MG63 (cell line): ENCODE results near the gene FGF14. TPM values are rescaled to one million over a fixed set of nuclear protein-coding genes. Genes with fewer than 3 reads are reported as not detected.
"Not testable (repeated sequence)": the region's sequence is repeated elsewhere in the genome, so short reads cannot be mapped to it uniquely, and the experiment has no call there.

Source experiments
- DNase-seq: peaks from one replicate; pipeline ENCODE4 v3.0.0-alpha.2; 2020
- H3K27me3 ChIP-seq: fragments of 250-450 bp; sonication (Bioruptor Pico); 2 replicates; pipeline ENCODE4 v1.5.1; 2020; ENCODE audit warnings: mild to moderate bottlenecking, moderate library complexity
- H3K36me3 ChIP-seq: fragments of 250-450 bp; sonication (Bioruptor Pico); 2 replicates; pipeline ENCODE4 v1.5.1; 2020; ENCODE audit warnings: mild to moderate bottlenecking, moderate library complexity
- H3K4me3 ChIP-seq: fragments of 250-450 bp; sonication (Bioruptor Pico); 2 replicates; pipeline ENCODE4 v1.5.1; 2020; ENCODE audit warnings: mild to moderate bottlenecking, moderate library complexity
- H3K9me3 ChIP-seq: fragments of 250-450 bp; sonication (Bioruptor Pico); 2 replicates; pipeline ENCODE4 v1.5.1; 2020; ENCODE audit warnings: mild to moderate bottlenecking, moderate library complexity
- total RNA-seq: library from RNA; depleted of rRNA; stranded (reverse); fragments of >200 nt; shearing (Covaris generic); gene quantifications from 2 replicates; pipeline ENCODE4 v1.2.3, GENCODE V29; 2014; ENCODE audit warnings: low replicate concordance

Gene FGF14
- total RNA-seq, 1 experiment from 2014 or later: not detected

DNA sequence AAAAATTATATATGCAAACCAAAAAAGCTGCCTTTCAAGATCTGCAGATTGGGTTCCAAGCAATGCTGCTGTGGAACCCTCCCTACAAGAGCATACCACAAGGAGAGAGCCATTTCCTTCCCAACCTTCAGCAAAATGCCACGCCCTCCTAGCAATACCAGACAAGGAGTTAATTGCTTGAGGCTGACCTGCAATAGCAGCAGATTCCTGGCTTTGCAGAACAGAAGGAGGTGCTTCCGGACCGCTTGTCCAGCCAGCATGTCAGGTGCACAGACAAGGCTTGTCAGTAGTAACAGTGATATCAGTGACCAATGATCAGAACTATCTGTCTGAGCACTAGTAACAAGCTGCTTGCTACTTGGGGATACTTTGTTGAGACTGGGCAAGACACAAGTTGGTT, 301.6 kb downstream of the FGF14 start:
- no peaks in the 10 kb centered on the region for H3K36me3 ChIP-seq
- no peaks in the 10 kb centered on the region for H3K27me3 ChIP-seq
- DNase-seq: no peak
- H3K4me3 ChIP-seq: no peak overlapping the region
- no peaks in the 10 kb centered on the region for H3K9me3 ChIP-seq

DNA sequence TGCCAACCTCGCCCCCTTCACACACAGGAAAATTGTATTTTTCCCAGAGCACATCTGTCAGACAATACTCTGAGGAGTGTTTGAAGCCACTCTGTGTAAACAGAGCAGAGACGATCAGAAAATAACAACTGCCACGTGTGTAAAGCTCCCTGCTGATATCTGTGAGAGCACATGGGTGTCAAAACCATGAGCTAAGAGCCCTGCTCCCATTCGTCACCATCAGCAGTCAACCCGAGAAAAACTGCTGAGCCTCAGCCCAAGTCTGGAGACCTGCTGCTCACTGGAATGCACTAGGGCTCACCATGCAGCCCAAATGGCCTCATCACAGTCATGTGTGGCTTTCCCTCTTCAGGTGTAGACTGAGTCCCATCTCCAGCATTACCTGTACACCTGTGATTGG, 304.1 kb downstream of the FGF14 start:
- no peak overlapping the region for H3K4me3 ChIP-seq
- H3K36me3 ChIP-seq: no peaks in the 10 kb centered on the region
- DNase-seq: no peak
- H3K27me3 ChIP-seq: no peaks in the 10 kb centered on the region
- H3K9me3 ChIP-seq: no peaks in the 10 kb centered on the region

DNA sequence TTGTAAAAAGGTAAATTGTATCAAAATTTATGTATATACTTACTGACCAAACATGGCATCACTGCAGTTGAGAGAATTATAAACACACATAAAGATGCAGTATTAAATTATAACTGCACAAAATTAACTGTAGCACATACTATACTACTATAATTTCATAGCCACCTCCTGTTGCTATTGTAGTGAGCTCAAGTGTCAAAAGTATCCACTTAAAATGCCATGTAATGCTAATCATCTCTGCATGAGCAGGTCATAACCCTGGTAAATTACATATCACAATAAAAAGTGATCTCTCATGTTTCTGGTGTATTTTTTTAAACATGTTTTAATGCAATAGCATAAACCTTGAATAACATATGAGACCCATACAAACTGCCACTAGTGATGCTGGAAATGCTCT, 308.6 kb downstream of the FGF14 start:
- not testable (repeated sequence) for H3K4me3 ChIP-seq, H3K36me3 ChIP-seq, H3K9me3 ChIP-seq, H3K27me3 ChIP-seq, DNase-seq

DNA sequence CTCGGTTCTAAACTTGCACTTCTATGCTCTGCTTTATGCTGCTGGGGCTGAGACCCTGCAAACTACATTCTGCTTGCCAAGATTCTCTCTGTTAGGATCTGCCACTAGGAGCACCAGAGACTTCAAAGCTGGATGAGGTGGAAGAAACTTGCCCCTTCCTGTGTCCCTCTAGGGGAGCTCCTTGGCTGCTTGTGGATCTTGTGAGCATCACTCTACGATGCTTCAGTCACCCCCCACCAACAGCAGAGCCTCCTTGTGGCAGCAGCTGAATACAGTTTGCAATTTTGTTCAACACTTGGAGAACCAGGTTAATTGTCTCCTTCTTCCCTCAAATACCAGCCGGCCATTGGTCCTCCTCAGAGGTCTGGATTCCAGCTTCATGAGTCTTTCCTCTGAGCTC, 310.6 kb downstream of the FGF14 start:
- Histone ChIP-seq H3K36me3 (no peaks in the 10 kb centered on the region), H3K9me3 (no peaks in the 10 kb centered on the region), H3K4me3 (no peak overlapping the region), H3K27me3 (no peaks in the 10 kb centered on the region)
- DNase-seq: peak; percentile 17

DNA sequence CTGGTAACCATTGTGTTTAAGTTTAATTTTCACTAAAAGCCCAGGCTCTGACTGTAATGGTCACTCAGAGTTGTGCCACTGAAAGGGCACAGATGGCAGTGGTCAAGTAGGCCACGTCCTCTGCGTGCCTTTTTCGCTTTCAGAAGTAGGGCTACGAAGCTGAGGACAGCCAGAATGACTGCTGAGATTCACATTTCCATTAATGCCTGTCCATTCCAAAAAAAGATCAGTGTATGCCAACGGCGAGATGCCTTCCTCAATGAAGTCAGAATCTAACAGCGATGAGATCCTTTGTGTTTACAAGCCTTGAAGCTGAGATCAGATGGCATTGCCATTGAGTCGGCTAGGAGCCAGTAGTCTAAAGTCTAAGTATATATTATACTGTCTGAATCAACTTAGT, 311.3 kb downstream of the FGF14 start:
- DNase-seq: peak; percentile 35
- H3K4me3 ChIP-seq: no peak overlapping the region
- no peaks in the 10 kb centered on the region for H3K36me3 ChIP-seq
- no peaks in the 10 kb centered on the region for H3K9me3 ChIP-seq
- H3K27me3 ChIP-seq: no peaks in the 10 kb centered on the region

DNA sequence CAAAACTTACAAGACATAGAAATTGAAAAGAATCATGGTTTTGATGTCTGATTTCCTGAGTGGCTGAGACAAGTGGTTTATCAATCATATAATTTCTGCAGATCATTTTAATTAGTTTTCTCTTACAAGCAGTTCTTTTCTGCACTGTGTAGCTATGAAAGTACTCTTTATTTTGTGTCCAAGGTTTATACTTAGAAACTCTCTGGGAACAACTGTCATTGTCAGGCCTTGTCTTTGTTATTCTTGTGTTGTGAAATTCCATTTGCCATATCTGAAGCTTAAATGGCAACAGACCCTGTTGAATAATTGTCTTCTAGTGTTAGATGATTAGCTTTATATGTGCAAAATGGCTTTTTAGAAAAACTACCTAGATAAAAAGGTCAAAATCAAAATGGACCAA, 312.1 kb downstream of the FGF14 start:
- no peaks in the 10 kb centered on the region for H3K9me3 ChIP-seq

DNA sequence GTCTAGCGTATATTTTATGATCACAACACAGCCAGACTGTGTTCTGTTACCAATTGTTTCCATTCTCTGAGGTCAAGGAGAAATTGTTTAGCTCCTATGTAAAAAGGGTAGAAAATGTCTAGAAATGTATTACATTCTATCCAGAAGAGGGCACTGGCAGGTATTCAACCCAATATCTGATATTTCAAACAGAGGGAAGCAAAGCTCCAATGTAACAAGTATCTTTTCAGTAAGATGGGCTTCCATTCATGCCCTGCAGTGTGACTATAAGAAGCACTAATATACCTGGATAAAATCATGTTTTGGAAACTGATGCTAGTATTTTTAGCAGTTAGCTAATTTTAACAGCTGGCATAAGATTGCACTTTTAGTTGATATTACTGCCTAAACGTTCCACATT, 312.7 kb downstream of the FGF14 start:
- Histone ChIP-seq H3K4me3 (no peak overlapping the region), H3K27me3 (no peaks in the 10 kb centered on the region), H3K9me3 (no peaks in the 10 kb centered on the region), H3K36me3 (no peaks in the 10 kb centered on the region)
- no peak for DNase-seq

More for the DNA sequence above, 312.1 kb downstream of the FGF14 start:
- H3K4me3 ChIP-seq: no peak overlapping the region
- H3K27me3 ChIP-seq: no peaks in the 10 kb centered on the region
- H3K36me3 ChIP-seq: no peaks in the 10 kb centered on the region
- DNase-seq: no peak

DNA sequence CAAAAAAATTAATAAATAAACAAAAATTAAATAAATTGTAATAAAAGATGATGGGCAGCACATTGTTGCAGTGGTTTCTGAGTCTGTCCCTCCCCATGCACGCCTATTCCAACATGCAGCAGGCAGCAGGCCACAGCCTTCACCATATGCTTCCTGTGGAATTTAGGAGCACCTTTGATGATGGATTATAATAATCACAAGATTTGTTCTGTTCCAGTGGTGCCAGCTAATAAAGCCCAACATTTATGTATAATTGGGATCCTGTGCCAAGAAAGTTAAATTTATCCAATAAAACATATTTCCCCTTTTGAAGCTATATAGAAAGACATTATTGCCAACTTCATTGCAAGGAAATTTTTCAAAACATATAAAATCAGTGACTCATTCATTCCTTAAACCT, 328.6 kb downstream of the FGF14 start:
- no peaks in the 10 kb centered on the region for H3K36me3 ChIP-seq
- H3K27me3 ChIP-seq: no peaks in the 10 kb centered on the region
- no peak overlapping the region for H3K4me3 ChIP-seq
- peak; percentile 6 for DNase-seq
- no peaks in the 10 kb centered on the region for H3K9me3 ChIP-seq

DNA sequence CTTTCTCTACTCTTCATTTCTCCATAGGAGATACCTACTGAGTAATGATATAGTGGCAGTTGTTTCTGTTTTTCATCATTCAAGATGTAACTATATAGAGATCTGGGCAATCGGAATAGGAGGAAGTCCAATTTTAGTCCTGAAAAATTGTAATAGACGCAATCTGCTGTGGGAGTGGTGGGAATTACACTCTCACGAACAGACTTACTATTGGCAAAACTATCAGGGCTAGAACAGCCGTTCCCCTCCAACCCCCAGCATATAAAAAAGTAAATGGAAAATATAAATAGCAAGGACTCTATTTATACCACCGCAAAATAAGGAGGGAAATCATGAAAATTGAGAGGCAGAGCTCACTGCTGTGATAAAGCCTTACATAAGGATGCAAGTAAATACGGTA, 330.1 kb downstream of the FGF14 start:
- H3K27me3 ChIP-seq: no peaks in the 10 kb centered on the region
- no peak for DNase-seq
- no peaks in the 10 kb centered on the region for H3K9me3 ChIP-seq
- no peak overlapping the region for H3K4me3 ChIP-seq
- no peaks in the 10 kb centered on the region for H3K36me3 ChIP-seq

DNA sequence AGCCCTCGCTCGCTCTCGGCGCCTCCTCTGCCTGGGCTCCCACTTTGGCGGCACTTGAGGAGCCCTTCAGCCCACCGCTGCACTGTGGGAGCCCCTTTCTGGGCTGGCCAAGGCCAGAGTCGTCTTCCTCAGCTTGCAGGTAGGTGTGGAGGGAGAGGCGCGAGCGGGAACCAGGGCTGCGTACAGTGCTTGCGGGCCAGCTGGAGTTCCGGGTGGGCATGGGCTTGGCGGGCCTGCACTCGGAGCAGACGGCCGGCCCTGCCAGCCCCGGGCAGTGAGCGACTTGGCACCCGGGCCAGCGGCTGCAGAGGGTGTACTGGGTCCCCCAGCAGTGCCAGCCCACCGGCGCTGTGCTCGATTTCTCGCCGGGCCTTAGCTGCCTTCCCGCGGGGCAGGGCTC, 333.5 kb downstream of the FGF14 start:
- H3K27me3 ChIP-seq, H3K36me3 ChIP-seq, DNase-seq, H3K9me3 ChIP-seq, H3K4me3 ChIP-seq: not testable (repeated sequence)

DNA sequence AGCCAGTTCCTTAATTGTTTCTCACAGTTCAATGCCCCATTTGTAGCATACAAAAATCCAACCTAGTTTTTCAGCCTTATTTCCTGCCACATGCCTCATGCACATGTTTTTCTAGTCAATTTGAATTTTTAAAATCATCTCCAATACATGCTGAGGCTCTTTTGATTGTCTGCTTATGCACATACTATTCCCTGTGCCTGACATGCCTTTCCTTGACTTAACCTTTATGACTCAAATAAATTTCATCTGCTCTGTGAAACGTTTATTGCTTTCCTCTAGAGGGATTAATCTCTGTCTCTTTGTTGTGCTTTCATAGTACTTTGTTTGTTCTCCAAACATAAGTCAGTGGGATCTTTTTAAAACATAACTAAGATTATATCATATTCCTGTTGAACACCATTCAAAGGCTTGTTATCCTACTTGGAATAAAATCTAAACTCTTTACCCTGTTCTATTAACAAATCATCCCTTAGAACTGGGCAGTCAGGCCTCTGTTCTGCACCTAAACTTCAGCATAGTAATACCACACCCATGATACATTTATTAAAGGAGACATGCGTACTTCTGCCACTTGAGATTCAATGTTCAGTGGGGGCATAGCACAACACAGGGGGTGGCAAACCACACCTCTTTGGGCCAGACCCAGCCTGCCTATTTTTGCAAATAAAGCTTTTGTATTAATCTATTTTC, 346.6 kb downstream of the FGF14 start:
- Histone ChIP-seq H3K4me3 (no peak overlapping the region), H3K9me3 (peaks cover 9% of the 10 kb centered on the region), H3K27me3 (no peaks in the 10 kb centered on the region), H3K36me3 (no peaks in the 10 kb centered on the region)
- no peak for DNase-seq

DNA sequence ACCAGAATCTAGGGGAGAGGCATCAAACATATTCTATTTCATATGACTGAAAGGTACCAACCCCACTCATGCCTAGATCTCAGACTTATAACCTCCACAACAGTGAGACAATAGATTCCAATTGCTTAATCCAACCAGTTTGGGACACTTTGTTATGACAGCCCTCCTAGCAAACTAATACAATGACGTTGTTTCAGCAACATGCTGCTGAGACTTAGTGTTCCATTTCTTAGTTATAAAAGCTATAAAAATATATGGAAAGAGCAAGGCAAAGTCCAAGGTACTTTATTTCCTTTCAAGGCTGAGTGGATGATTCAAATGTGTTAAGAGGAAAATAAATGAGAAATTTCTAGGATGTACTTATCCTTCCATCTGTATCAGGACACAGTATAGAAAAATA, 352.0 kb downstream of the FGF14 start:
- Histone ChIP-seq H3K4me3 (no peak overlapping the region), H3K36me3 (no peaks in the 10 kb centered on the region), H3K27me3 (no peaks in the 10 kb centered on the region), H3K9me3 (peaks cover 9% of the 10 kb centered on the region)
- DNase-seq: no peak

DNA sequence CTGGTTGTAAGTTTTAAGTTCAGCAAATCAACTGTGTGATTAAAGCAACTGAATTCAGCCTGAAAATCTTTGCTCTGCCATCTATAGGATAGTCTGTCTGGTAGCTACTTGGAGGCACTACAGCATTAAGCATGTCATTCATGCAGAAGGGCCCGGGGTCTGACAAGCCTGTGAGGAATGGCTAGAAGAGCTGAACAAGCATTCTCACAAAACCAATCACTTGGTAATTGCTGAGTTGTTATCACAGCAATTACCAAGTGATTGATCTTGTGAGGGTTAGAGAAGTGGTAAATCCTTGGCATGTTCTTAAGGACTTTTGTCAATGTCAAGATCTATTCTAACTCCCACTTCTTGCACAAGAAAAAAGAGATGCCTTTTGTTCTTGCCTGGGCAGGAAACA, 356.1 kb downstream of the FGF14 start:
- Histone ChIP-seq H3K9me3 (no peaks in the 10 kb centered on the region; the same call in 1 of the 2 replicates), H3K4me3 (no peak overlapping the region), H3K27me3 (no peaks in the 10 kb centered on the region), H3K36me3 (no peaks in the 10 kb centered on the region)
- DNase-seq: no peak

DNA sequence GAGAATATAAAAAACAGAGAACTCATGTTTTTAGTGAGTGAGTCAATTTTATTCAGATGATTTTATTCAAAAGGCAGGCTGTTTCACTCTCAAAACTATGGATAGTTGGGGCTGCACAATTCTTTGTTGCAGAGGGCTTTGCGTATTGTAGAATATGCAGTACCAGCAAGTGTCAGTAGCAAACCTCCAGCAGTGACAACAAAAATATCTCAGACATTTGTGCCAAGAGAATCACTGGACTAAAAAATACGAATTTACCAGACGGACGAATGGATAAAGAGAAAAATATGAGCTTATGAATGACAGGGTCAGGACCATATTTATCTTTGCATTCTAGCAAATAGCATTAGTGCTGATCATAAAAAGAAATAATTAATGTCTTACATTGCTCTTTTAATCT, 359.1 kb downstream of the FGF14 start:
- H3K36me3 ChIP-seq: no peaks in the 10 kb centered on the region
- no peaks in the 10 kb centered on the region; the same call in 1 of the 2 replicates for H3K9me3 ChIP-seq
- no peaks in the 10 kb centered on the region for H3K27me3 ChIP-seq
- H3K4me3 ChIP-seq: no peak overlapping the region
- DNase-seq: no peak

DNA sequence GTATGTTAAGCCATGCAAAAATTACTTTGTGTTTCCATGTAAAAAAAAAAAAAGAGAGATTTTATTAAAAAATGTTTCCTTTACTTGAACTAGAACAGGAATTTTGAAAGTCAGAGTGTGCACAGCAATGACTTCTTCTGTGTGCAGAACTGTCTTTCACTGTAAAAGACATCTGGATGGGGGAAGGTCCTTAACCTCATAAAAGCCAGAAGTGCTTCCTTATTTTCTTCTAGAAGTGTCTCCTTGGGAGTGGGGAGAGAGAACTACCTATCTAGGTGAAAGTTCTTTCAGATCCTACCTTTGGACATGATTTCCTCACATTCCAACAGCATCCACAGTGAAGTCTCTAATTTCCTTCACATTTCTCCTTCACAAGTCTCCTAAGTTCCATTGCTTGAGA, 360.3 kb downstream of the FGF14 start:
- Histone ChIP-seq H3K36me3 (no peaks in the 10 kb centered on the region), H3K27me3 (no peaks in the 10 kb centered on the region), H3K9me3 (no peaks in the 10 kb centered on the region; the same call in 1 of the 2 replicates), H3K4me3 (no peak overlapping the region)
- DNase-seq: no peak

DNA sequence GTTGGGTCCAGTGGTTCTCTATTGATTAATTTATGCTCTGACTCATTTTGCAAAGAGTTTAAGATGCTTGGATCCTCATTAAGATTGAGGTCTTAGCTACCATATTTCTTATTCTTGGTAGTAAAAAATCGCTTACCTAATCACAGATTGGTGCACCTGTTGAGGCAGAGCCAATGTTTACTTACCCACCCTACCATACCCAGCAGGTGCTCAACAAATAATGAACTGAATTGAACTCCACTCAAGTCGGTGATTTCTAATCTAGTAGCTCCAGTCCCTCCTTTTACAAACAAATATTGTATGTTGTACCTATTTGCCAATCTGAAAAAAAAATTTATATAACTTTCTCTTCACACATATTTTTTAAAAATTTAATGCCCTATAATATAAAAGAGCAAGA, 361.0 kb downstream of the FGF14 start:
- Histone ChIP-seq H3K27me3 (no peaks in the 10 kb centered on the region), H3K9me3 (no peaks in the 10 kb centered on the region; the same call in 1 of the 2 replicates), H3K4me3 (no peak overlapping the region), H3K36me3 (no peaks in the 10 kb centered on the region)
- DNase-seq: no peak

DNA sequence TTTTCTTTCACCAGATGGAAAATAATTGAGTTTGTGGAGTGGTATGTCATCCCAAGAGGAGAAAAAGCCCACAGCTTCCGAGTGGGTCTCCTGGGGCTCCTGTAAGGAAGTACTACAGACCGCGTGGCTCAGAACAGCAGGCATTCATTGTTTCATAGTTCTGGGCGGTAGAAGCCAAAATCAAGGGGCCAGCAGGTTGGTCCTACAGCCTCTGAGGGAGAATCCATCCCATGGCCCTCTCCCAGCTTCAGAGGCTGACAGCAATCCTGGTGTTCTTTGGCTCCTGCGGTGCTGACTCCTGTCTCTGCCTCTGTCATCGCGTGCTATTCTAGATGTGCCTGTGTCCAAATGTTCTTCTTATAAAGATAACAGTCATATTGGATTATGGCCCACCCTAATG, 362.6 kb downstream of the FGF14 start:
- no peak for DNase-seq
- Histone ChIP-seq H3K9me3 (no peaks in the 10 kb centered on the region; the same call in 1 of the 2 replicates), H3K27me3 (no peaks in the 10 kb centered on the region), H3K36me3 (no peaks in the 10 kb centered on the region), H3K4me3 (no peak overlapping the region)

DNA sequence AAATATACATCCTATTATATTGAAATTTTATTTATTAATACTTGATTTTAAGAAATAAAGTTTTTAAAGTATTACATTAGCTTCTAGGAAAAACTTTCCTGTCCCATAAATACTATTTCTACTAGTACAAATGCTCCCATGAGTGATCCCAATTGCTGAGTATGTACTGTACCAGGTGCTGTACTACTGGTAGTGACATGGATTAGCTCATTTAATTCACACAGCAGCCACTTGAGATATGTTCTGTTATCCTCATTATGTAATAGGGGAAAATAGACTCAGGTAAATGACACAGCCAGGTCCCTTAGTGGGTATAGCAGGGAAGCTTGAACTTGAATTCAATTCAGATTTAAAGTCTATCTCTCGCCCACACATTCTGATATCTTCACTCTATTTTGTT, 363.1 kb downstream of the FGF14 start:
- Histone ChIP-seq H3K9me3 (no peaks in the 10 kb centered on the region; the same call in 1 of the 2 replicates), H3K36me3 (no peaks in the 10 kb centered on the region), H3K4me3 (no peak overlapping the region), H3K27me3 (no peaks in the 10 kb centered on the region)
- no peak for DNase-seq

DNA sequence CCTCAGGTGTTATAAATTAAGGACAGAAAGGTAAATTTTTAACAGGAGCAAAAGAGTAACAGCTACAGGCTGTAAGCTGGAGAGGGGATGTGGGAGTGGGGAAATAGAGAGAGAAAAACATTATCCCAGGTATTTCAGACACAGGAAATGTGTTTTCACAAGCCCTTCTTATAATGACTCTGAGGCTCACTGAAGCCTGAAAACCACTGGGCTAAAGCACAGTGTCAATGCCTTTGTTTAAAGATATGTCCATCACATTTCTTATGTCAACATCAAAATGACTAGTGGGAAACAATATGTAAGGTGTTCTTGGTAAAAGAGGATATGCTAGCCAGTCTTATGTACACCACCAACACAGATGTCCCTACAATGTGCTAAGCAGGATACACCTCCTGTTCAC, 365.9 kb downstream of the FGF14 start:
- no peak overlapping the region for H3K4me3 ChIP-seq
- H3K9me3 ChIP-seq: no peaks in the 10 kb centered on the region
- H3K27me3 ChIP-seq: no peaks in the 10 kb centered on the region
- no peak for DNase-seq
- H3K36me3 ChIP-seq: no peaks in the 10 kb centered on the region
